CD14-positive monocyte (primary cell): ENCODE data around the gene KCTD20. TPM values are rescaled to one million over a fixed set of nuclear protein-coding genes. Genes with fewer than 3 reads are reported as not detected.

ENCODE experiments used
- DNase-seq, 3 donors: peaks; one replicate each; pipeline ENCODE4 v3.0.0-alpha.2; 2011 to 2022
- H2AFZ ChIP-seq: 2 replicates; pipeline ENCODE4 v1.6.0; 2012; ENCODE audit warnings: mild to moderate bottlenecking, low read depth, low read length, inconsistent platforms; ENCODE audit not compliant: insufficient read depth, poor library complexity, severe bottlenecking
- H3K27ac ChIP-seq, 2 donors: 1 replicate in 1 of 2; 2 replicates in 1 of 2; pipeline ENCODE4 v1.5.1; 2012 to 2013; ENCODE audit warnings: low read length in 2 of 2, control low read depth in 1 of 2, inconsistent platforms in 1 of 2, low read depth in 1 of 2, mild to moderate bottlenecking in 1 of 2
- H3K27me3 ChIP-seq, 2 donors: one replicate each; pipeline versions ENCODE4 v1.6.0 to v1.6.1; 2011 to 2013; ENCODE audit warnings: low read length in 2 of 2; ENCODE audit not compliant: control insufficient read depth in 2 of 2, insufficient read depth in 2 of 2
- H3K36me3 ChIP-seq, 2 donors: replicated peaks in 1 of 2; 1 replicate in 1 of 2; 2 replicates in 1 of 2; pipeline versions ENCODE4 v1.5.1 to v1.6.1; 2012 to 2013; ENCODE audit warnings: low read length in 2 of 2, control low read depth in 1 of 2, inconsistent platforms in 1 of 2, mild to moderate bottlenecking in 1 of 2; ENCODE audit not compliant: insufficient read depth in 2 of 2, control insufficient read depth in 1 of 2
- H3K4me1 ChIP-seq, 2 donors: 1 replicate in 1 of 2; 2 replicates in 1 of 2; pipeline versions ENCODE4 v1.5.1 to v1.6.1; 2012 to 2013; ENCODE audit warnings: low read length in 2 of 2, control low read depth in 1 of 2, inconsistent platforms in 1 of 2, mild to moderate bottlenecking in 1 of 2, moderate library complexity in 1 of 2; ENCODE audit not compliant: insufficient read depth in 2 of 2, control insufficient read depth in 1 of 2
- H3K4me2 ChIP-seq: replicated peaks from 2 replicates; pipeline ENCODE3; 2012; ENCODE audit warnings: low read length, moderate library complexity, mild to moderate bottlenecking; ENCODE audit not compliant: poor library complexity, severe bottlenecking; ENCODE audit errors: extremely low read depth
- H3K4me3 ChIP-seq, 3 experiments: fragments of 200-600 bp in 1 of 3; sonication (generic) in 1 of 3; replicated peaks in 1 of 3; 1 replicate in 2 of 3; 2 replicates in 1 of 3; pipeline ENCODE4 v1.5.1; 2011 to 2013; ENCODE audit warnings: low read length in 3 of 3, mild to moderate bottlenecking in 3 of 3, control low read depth in 2 of 3, low read depth in 2 of 3, inconsistent platforms in 1 of 3, moderate library complexity in 1 of 3
- H3K79me2 ChIP-seq: 2 replicates; pipeline ENCODE4 v1.6.0; 2012; ENCODE audit warnings: mild to moderate bottlenecking, control low read depth, inconsistent platforms, low read length, moderate library complexity; ENCODE audit not compliant: insufficient read depth
- H3K9ac ChIP-seq: 2 replicates; pipeline ENCODE4 v1.6.0; 2017; ENCODE audit warnings: low read length, mild to moderate bottlenecking; ENCODE audit not compliant: insufficient read depth, poor library complexity, severe bottlenecking
- H3K9me3 ChIP-seq, 2 donors: replicated peaks in 1 of 2; 1 replicate in 1 of 2; 2 replicates in 1 of 2; pipeline versions ENCODE4 v1.5.1 to v1.6.1; 2012 to 2013; ENCODE audit warnings: low read length in 2 of 2, control low read depth in 1 of 2; ENCODE audit not compliant: control insufficient read depth in 1 of 2, insufficient read depth in 1 of 2
- H4K20me1 ChIP-seq: 2 replicates; pipeline ENCODE4 v1.6.0; 2012; ENCODE audit warnings: mild to moderate bottlenecking, low read length, control low read depth, moderate library complexity; ENCODE audit not compliant: insufficient read depth
- H3K27ac Mint-ChIP-seq, 7 donors: one replicate each; pipeline ENCODE4 v1.8.0; 2020; ENCODE audit warnings: mild to moderate bottlenecking in 7 of 7, mixed read lengths in 7 of 7, moderate library complexity in 6 of 7, inconsistent platforms in 2 of 7
- H3K27me3 Mint-ChIP-seq, 3 donors: one replicate each; pipeline ENCODE4 v1.8.0; 2021 to 2022; ENCODE audit warnings: low read depth in 3 of 3, mild to moderate bottlenecking in 3 of 3, mixed read lengths in 3 of 3, moderate library complexity in 3 of 3, inconsistent platforms in 1 of 3
- H3K36me3 Mint-ChIP-seq, 2 donors: one replicate each; pipeline ENCODE4 v1.8.0; 2020; ENCODE audit warnings: mixed read lengths in 2 of 2, inconsistent platforms in 1 of 2, mild to moderate bottlenecking in 1 of 2
- H3K4me1 Mint-ChIP-seq: one replicate; pipeline ENCODE4 v1.8.0; 2020; ENCODE audit warnings: mild to moderate bottlenecking, mixed read lengths
- H3K4me3 Mint-ChIP-seq, 2 donors: one replicate each; pipeline ENCODE4 v1.8.0; 2020; ENCODE audit warnings: mild to moderate bottlenecking in 2 of 2, mixed read lengths in 2 of 2, moderate library complexity in 1 of 2
- H3K9me3 Mint-ChIP-seq, 7 donors: one replicate each; pipeline ENCODE4 v1.8.0; 2020 to 2022; ENCODE audit warnings: mixed read lengths in 7 of 7, mild to moderate bottlenecking in 6 of 7, moderate library complexity in 6 of 7, inconsistent platforms in 2 of 7
- WGBS: methylation state at CpG from one replicate; pipeline ENCODE4 v1.1.5; 2013; ENCODE audit warnings: missing lambda C conversion rate; ENCODE audit not compliant: insufficient coverage; 5-methylcytosine and 5-hydroxymethylcytosine counted together
- intact Hi-C, 2 donors: fragments of 100-400 bp; cut with micrococcal nuclease; formaldehyde crosslinking; loops; one replicate each; pipeline versions ENCODE4 v1.15.0 to v1.15.1; 2023
- polyA plus RNA-seq, 3 donors: library from polyadenylated mRNA; depleted of rRNA in 1 of 3; unstranded in 2 of 3; stranded (reverse) in 1 of 3; fragments of 300-500 nt in 2 of 3; fragments of >200 nt in 1 of 3; fragmentation: Illumina TruSeq in 2 of 3; gene quantifications; 1 replicate in 2 of 3; 2 replicates in 1 of 3; pipeline ENCODE4 v1.2.3, GENCODE V29; 2012 to 2021
- TF ChIP-seq, protein P1 (sequence below): fragments of 200-600 bp; IDR thresholded peaks from one replicate; pipeline ENCODE4 v1.8.0; 2022; ENCODE audit warnings: antibody characterized with exemption, mild to moderate bottlenecking

The KCTD20 gene
- polyA plus RNA-seq, 3 donors: 23.7 to 79.7 (median 73.9) TPM

DNA sequence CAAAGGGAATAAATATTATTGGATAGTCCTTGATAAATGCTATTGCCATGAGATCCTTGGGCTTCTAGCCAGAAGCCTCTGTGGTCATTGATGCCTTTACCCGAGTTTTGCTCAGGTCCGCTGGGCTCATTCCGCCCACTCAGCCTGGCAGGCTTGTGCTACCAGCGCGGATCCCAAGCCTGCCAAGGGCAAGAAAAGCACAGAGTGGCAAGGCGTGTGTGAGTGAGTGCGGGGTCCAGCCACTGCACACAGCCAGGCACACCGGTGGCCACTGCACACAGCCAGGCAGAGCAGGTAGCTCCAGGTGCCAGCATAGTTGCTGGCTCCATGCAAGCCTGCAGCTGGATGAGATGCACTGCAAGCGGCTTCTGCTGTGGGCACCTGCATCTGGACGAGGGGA lies 65.7 kb downstream of the KCTD20 start:
- no peak overlapping the region for H3K27ac ChIP-seq
- peaks cover 76 to 94% of the 10 kb centered on the region in 2 donors for H3K36me3 Mint-ChIP-seq
- peaks cover 84% of the 10 kb centered on the region for H4K20me1 ChIP-seq
- H3K4me2 ChIP-seq: no peak overlapping the region
- H3K9me3 ChIP-seq: no peaks in the 10 kb centered on the region
- no peaks in the 10 kb centered on the region for H3K4me1 ChIP-seq
- H3K79me2 ChIP-seq: peaks cover 20% of the 10 kb centered on the region
- TF ChIP-seq, protein P1, sequence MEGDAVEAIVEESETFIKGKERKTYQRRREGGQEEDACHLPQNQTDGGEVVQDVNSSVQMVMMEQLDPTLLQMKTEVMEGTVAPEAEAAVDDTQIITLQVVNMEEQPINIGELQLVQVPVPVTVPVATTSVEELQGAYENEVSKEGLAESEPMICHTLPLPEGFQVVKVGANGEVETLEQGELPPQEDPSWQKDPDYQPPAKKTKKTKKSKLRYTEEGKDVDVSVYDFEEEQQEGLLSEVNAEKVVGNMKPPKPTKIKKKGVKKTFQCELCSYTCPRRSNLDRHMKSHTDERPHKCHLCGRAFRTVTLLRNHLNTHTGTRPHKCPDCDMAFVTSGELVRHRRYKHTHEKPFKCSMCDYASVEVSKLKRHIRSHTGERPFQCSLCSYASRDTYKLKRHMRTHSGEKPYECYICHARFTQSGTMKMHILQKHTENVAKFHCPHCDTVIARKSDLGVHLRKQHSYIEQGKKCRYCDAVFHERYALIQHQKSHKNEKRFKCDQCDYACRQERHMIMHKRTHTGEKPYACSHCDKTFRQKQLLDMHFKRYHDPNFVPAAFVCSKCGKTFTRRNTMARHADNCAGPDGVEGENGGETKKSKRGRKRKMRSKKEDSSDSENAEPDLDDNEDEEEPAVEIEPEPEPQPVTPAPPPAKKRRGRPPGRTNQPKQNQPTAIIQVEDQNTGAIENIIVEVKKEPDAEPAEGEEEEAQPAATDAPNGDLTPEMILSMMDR: no peak
- H3K4me3 ChIP-seq: no peak overlapping the region
- H3K27me3 ChIP-seq: no peaks in the 10 kb centered on the region
- 95% methylated on average over 9 of the region's 10 CpGs for WGBS
- intact Hi-C loops: no loop called here
- no peak overlapping the region for H2AFZ ChIP-seq
- no peak overlapping the region for H3K9ac ChIP-seq
- H3K4me1 Mint-ChIP-seq: peaks cover 2% of the 10 kb centered on the region
- peaks cover 89 to 100% of the 10 kb centered on the region in 2 donors for H3K36me3 ChIP-seq
- H3K9me3 Mint-ChIP-seq: peaks cover 0 to 2% (median 0%) of the 10 kb centered on the region in 7 donors
- peaks cover 0 to 3% (median 0%) of the 10 kb centered on the region in 3 donors for H3K27me3 Mint-ChIP-seq
- DNase-seq: no peak
- peak overlapping the region in 1 of 7 donors; percentile 26 for H3K27ac Mint-ChIP-seq
- H3K4me3 Mint-ChIP-seq: no peak overlapping the region

DNA sequence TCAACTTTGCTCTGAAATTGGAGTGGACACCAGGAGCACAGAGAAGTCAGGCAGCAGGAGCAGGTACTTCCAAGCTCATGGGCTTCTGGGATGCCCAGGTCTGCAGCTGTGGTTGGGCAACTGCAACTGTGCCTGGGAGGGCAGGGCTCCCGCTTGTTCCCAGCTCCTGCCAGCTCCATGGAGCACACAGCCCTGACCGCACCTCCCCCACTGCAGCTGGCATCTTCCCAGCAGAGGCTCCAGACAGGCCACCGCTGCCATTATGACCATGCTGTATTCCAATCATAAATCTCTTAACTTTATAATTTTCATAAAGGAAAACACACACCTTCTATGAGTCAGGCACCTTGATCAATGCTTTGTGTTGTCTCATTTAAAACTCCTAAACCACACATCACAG lies 67.6 kb downstream of the KCTD20 start:
- H3K9ac ChIP-seq: no peak overlapping the region
- Mint-ChIP-seq H3K4me1 (peaks cover 5% of the 10 kb centered on the region), H3K9me3 (peaks cover 0 to 2% (median 0%) of the 10 kb centered on the region in 7 donors), H3K36me3 (peaks cover 74 to 95% of the 10 kb centered on the region in 2 donors), H3K4me3 (no peak overlapping the region), H3K27me3 (peaks cover 0 to 1% (median 0%) of the 10 kb centered on the region in 3 donors), H3K27ac (no peak overlapping the region)
- peaks cover 13% of the 10 kb centered on the region for H3K79me2 ChIP-seq
- TF ChIP-seq, protein P1: no peak
- no peak overlapping the region for H3K27ac ChIP-seq
- no peak for DNase-seq
- no peaks in the 10 kb centered on the region for H3K9me3 ChIP-seq
- peaks cover 81% of the 10 kb centered on the region for H4K20me1 ChIP-seq
- WGBS: 100% methylated on average over 3 of the region's 3 CpGs
- no peak overlapping the region for H3K4me3 ChIP-seq
- H2AFZ ChIP-seq: no peak overlapping the region
- intact Hi-C loops: no loop called here
- no peaks in the 10 kb centered on the region for H3K27me3 ChIP-seq
- H3K36me3 ChIP-seq: peaks cover 86 to 100% of the 10 kb centered on the region in 2 donors
- H3K4me2 ChIP-seq: no peak overlapping the region
- no peaks in the 10 kb centered on the region for H3K4me1 ChIP-seq
